ENCODE measurements around the gene HPCAL1. TPM values are rescaled to one million over a fixed set of nuclear protein-coding genes. Genes with fewer than 3 reads are reported as not detected.
"Not testable (repeated sequence)": the region's sequence is repeated elsewhere in the genome, so short reads cannot be mapped to it uniquely, and the experiment has no call there.

HPCAL1 gene
- total RNA-seq, 3 donors from 2014 or later, result 42.0 to 98.1 (median 47.7) TPM

DNA sequence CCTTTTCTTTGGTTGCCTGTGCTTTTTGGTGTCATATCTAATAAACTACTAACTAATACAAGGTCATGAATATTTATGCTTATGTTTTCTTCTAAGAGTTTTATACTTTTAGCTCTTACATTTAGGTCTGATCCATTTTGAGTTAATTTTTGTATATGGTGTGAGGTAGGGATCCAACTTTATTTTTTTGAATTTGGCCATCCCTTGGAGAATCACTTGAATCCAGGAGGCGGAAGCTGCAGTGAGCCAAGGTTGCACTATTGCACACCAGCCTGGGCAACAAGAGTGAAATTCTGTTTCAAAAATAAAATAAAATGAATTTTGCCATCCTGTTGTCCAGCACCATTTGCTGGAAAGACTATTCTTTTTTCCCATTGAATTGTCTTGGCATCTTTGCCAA, 8.6 kb upstream of the HPCAL1 start:
- intact Hi-C loops (cut with DNase I, micrococcal nuclease), result no loop called here

GRCh38 chr2:10295649-10296048, 7.1 kb upstream of the HPCAL1 start:
- intact Hi-C loops (cut with DNase I, micrococcal nuclease); H3K36me3 ChIP-seq (ENCODE audit: low read depth); DNase-seq; H3K4me3 ChIP-seq; H3K9me3 ChIP-seq; ATAC-seq; H3K4me1 ChIP-seq (ENCODE audit: low read depth): not testable (repeated sequence)

More for the DNA sequence above, 8.6 kb upstream of the HPCAL1 start:
- ATAC-seq (no peak), DNase-seq (no peak)
- Histone ChIP-seq H3K36me3 (ENCODE audit: low read depth) (no peaks in the 10 kb centered on the region), H3K4me3 (no peak overlapping the region), H3K4me1 (ENCODE audit: low read depth) (no peaks in the 10 kb centered on the region), H3K9me3 (peaks cover 4% of the 10 kb centered on the region)
- TF ChIP-seq, protein P1, sequence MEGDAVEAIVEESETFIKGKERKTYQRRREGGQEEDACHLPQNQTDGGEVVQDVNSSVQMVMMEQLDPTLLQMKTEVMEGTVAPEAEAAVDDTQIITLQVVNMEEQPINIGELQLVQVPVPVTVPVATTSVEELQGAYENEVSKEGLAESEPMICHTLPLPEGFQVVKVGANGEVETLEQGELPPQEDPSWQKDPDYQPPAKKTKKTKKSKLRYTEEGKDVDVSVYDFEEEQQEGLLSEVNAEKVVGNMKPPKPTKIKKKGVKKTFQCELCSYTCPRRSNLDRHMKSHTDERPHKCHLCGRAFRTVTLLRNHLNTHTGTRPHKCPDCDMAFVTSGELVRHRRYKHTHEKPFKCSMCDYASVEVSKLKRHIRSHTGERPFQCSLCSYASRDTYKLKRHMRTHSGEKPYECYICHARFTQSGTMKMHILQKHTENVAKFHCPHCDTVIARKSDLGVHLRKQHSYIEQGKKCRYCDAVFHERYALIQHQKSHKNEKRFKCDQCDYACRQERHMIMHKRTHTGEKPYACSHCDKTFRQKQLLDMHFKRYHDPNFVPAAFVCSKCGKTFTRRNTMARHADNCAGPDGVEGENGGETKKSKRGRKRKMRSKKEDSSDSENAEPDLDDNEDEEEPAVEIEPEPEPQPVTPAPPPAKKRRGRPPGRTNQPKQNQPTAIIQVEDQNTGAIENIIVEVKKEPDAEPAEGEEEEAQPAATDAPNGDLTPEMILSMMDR (IDR thresholded peaks at IDR 0.05), result no peak

DNA sequence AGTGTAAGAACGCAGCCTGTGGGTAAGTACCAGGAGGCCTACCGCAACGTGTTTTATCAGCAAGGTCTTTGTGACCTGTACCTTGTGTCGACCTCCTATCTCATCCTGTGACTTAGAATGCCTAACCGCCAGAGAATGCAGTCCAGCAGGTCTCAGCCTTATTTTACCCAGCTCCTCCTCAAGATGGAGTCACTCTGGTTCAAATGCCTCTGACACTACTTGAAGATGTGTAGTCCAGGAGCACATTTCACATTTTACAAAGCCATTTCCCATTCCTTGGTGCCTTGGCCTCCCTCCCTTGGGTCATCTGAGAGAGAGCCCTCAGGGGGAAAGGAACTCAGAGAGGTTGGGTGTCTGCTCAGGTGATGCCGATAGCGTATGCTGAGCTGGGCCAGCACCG, 6.6 kb upstream of the HPCAL1 start:
- intact Hi-C loops (cut with DNase I, micrococcal nuclease), result no loop called here
- DNase-seq (no peak), ATAC-seq (no peak)
- peaks cover 1% of the 10 kb centered on the region for H3K4me1 ChIP-seq (ENCODE audit: low read depth)
- no peak overlapping the region for H3K4me3 ChIP-seq
- TF ChIP-seq, protein P1 (IDR thresholded peaks at IDR 0.05), result no peak
- peaks cover 4% of the 10 kb centered on the region for H3K9me3 ChIP-seq
- no peaks in the 10 kb centered on the region for H3K36me3 ChIP-seq (ENCODE audit: low read depth)

DNA sequence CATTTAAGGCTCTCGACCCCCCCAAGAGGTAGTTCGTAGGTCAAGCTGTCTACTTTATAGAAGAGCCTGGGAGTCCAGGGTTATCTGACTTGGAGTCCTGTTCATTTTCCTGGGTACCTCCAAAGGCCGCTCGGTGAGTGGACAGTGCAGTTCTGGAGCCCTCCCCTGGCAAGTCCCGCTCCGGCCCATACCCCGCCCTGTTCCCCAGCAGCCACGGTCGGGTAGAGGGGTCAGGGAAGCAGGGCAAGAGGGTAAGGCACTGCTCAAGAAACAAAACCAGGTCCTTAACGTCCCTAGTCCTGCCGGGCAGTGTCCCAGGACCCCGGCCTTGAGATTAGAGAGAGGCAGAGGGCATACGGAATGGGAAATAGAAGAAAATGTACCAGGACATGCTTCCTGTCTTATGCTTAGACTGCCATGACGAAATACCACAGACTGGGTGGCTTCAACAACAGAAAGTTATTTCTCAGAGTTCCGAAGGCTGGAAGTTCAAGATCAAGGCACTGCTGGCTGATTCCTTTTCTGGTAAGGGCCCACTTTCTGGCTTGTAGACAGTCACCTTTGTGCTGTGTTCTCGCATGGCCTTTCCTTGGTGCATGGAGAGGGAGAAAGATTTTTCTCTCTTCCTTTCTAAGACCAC, 5.4 kb upstream of the HPCAL1 start:
- DNase-seq (no peak), ATAC-seq (no peak)
- H3K9me3 ChIP-seq, result peaks cover 4% of the 10 kb centered on the region
- no peak overlapping the region for H3K4me3 ChIP-seq
- intact Hi-C loops (cut with DNase I, micrococcal nuclease), result no loop called here
- H3K36me3 ChIP-seq (ENCODE audit: low read depth), result no peaks in the 10 kb centered on the region
- H3K4me1 ChIP-seq (ENCODE audit: low read depth), result peaks cover 8% of the 10 kb centered on the region
- TF ChIP-seq, protein P1 (IDR thresholded peaks at IDR 0.05), result no peak

DNA sequence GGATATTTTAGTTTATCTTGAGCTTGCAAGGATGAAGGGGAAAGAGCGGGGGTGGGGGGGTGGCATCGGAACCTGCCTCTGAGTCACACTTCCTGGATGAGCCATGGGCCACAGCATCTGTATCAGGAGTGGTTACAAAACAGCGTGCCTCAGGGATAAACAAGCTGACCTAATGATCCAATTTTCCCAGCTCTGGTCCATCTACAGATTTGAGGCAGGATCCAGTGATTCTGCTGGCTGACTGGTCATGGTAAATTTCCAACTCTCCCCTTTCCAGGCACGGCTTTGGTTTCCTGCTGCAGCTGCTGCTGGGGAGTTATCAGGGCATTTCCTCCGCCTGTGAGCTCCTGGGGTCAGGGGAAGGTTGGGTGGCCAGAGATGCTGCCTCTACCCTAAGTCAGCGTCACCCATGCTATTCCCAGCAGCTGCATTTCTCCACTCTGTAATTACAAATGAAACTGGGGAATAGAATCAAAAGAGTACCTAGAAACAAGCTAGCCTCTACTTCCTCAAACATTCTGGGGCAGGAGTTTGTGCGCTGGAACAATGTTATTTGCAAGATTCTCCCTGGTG, 4.7 kb upstream of the HPCAL1 start:
- ATAC-seq (no peak), DNase-seq (peak in 1 of 3 donors; percentile 55)
- intact Hi-C loops (cut with DNase I, micrococcal nuclease), result no loop called here
- TF ChIP-seq, protein P1 (IDR thresholded peaks at IDR 0.05), result no peak
- peaks cover 8% of the 10 kb centered on the region for H3K4me1 ChIP-seq (ENCODE audit: low read depth)
- no peaks in the 10 kb centered on the region for H3K36me3 ChIP-seq (ENCODE audit: low read depth)
- H3K4me3 ChIP-seq, result no peak overlapping the region
- peaks cover 4% of the 10 kb centered on the region for H3K9me3 ChIP-seq

- ATAC-seq; intact Hi-C loops (cut with DNase I, micrococcal nuclease); H3K4me1 ChIP-seq (ENCODE audit: low read depth); H3K4me3 ChIP-seq; H3K9me3 ChIP-seq; H3K36me3 ChIP-seq (ENCODE audit: low read depth); DNase-seq: not testable (repeated sequence)
Observed at GRCh38 chr2:10298777-10299176, 3.9 kb upstream of the HPCAL1 start.
